Measurements from ENCODE around the gene KCNS1.

DNA sequence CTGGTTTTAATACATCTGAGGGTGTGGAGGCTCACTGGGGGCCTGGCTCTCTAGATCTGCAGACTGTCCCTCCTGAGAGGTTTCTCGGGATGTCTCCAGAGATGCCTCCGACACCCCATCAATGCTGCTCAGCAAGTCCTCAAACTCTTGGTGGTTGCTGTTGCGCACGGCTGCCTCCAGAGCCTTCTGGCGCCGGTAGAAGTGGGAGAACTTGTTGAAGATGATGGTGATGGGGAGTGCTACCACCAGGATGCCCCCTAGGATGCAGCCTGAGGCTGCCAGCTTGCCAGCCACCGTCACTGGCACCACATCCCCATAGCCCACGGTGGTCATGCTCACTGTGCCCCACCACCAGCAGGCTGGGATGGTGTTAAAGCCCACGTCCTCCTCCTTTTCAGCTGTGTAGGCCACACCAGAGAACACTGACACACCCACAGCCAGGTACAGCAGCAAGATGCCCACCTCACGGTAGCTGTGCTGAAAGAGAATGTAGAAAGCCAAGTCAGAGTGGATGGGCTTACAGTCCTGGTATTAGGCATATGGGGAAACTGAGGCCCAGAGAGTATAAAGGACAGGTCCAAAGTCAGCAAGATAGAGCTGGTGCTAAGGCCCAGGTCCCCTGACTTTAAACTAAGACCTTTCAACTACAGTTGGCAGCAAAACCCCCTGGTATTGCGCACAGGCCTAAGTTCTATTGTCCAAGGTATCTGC, 5.9 kb downstream of the KCNS1 start:
- TF ChIP-seq, protein P1, sequence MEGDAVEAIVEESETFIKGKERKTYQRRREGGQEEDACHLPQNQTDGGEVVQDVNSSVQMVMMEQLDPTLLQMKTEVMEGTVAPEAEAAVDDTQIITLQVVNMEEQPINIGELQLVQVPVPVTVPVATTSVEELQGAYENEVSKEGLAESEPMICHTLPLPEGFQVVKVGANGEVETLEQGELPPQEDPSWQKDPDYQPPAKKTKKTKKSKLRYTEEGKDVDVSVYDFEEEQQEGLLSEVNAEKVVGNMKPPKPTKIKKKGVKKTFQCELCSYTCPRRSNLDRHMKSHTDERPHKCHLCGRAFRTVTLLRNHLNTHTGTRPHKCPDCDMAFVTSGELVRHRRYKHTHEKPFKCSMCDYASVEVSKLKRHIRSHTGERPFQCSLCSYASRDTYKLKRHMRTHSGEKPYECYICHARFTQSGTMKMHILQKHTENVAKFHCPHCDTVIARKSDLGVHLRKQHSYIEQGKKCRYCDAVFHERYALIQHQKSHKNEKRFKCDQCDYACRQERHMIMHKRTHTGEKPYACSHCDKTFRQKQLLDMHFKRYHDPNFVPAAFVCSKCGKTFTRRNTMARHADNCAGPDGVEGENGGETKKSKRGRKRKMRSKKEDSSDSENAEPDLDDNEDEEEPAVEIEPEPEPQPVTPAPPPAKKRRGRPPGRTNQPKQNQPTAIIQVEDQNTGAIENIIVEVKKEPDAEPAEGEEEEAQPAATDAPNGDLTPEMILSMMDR (IDR thresholded peaks at IDR 0.05): no peak
- no peak for TF ChIP-seq POLR2A (IDR thresholded peaks at IDR 0.05)

Data from heart left ventricle (tissue), 13 donors.